Breast epithelium (tissue), 3 donors: Measurements from ENCODE around the gene WWOX.

Experiments
- CTCF ChIP-seq, 3 donors: fragments of 450-650 bp; IDR thresholded peaks; one replicate each; pipeline ENCODE4 v1.5.1; 2016 to 2017; ENCODE audit warnings: antibody characterized with exemption in 3 of 3, mild to moderate bottlenecking in 3 of 3, moderate library complexity in 3 of 3
- POLR2A ChIP-seq: fragments of 450-650 bp; IDR thresholded peaks from one replicate; pipeline ENCODE4 v1.6.1; 2016; ENCODE audit warnings: antibody characterized with exemption, mild to moderate bottlenecking, moderate library complexity
- POLR2AphosphoS5 ChIP-seq, 3 donors: sonication (generic); formaldehyde crosslinking; IDR thresholded peaks; one replicate each; pipeline ENCODE4 v1.6.1; 2017; ENCODE audit warnings: antibody characterized with exemption in 3 of 3

GRCh38 chr16:78744796-78745107, 645.3 kb downstream of the WWOX start:
- TF ChIP-seq CTCF (IDR thresholded peaks at IDR 0.05) (no peak), POLR2AphosphoS5 (IDR thresholded peaks at IDR 0.05) (no peak), POLR2A (no peak)
